Hippocampal formation (tissue), 2 donors: ENCODE data around the gene UACA.

Source experiments
- DNase-seq, 2 donors: peaks; one replicate each; lab custom pipeline; 2025; lab: John Stamatoyannopoulos, UW

Gene UACA

GRCh38 chr15:70712271-70712670, 51.1 kb downstream of the UACA start:
- DNase-seq = no peak

GRCh38 chr15:70710714-70711113, 52.6 kb downstream of the UACA start:
- DNase-seq = no peak

GRCh38 chr15:70708839-70709238, 54.5 kb downstream of the UACA start:
- DNase-seq = no peak

- no peak for DNase-seq
Measured at GRCh38 chr15:70707686-70708300, 55.6 kb downstream of the UACA start.

- no peak for DNase-seq
Measured at GRCh38 chr15:70704731-70705130, 58.6 kb downstream of the UACA start.

GRCh38 chr15:70704166-70704565, 59.2 kb downstream of the UACA start:
- no peak for DNase-seq

GRCh38 chr15:70703096-70703878, 60.1 kb downstream of the UACA start:
- no peak for DNase-seq

- DNase-seq = no peak
Measured at GRCh38 chr15:70702584-70702983, 60.8 kb downstream of the UACA start.

- DNase-seq = no peak
Measured at GRCh38 chr15:70701891-70702568, 61.3 kb downstream of the UACA start.

GRCh38 chr15:70701171-70701570, 62.2 kb downstream of the UACA start:
- DNase-seq = no peak

- no peak for DNase-seq
Measured at GRCh38 chr15:70699890-70700289, 63.5 kb downstream of the UACA start.

GRCh38 chr15:70698836-70699390, 64.4 kb downstream of the UACA start:
- DNase-seq = no peak

- DNase-seq = no peak
Measured at GRCh38 chr15:70698426-70698825, 64.9 kb downstream of the UACA start.

- DNase-seq = no peak
Measured at GRCh38 chr15:70690491-70691276, 72.7 kb downstream of the UACA start.

- no peak for DNase-seq
Measured at GRCh38 chr15:70690021-70690420, 73.3 kb downstream of the UACA start.

- DNase-seq = no peak
Measured at GRCh38 chr15:70687482-70687881, 75.9 kb downstream of the UACA start.

- no peak for DNase-seq
Measured at GRCh38 chr15:70680817-70681216, 82.5 kb downstream of the UACA start.

GRCh38 chr15:70679919-70680231, 83.5 kb downstream of the UACA start:
- DNase-seq = no peak

GRCh38 chr15:70672081-70672480, 91.3 kb downstream of the UACA start:
- DNase-seq = no peak

GRCh38 chr15:70670680-70671079, 92.7 kb downstream of the UACA start:
- no peak for DNase-seq

- DNase-seq = no peak
Measured at GRCh38 chr15:70669966-70670658, 93.2 kb downstream of the UACA start.
